ENCODE measurements around the gene UROS.

UROS gene

DNA sequence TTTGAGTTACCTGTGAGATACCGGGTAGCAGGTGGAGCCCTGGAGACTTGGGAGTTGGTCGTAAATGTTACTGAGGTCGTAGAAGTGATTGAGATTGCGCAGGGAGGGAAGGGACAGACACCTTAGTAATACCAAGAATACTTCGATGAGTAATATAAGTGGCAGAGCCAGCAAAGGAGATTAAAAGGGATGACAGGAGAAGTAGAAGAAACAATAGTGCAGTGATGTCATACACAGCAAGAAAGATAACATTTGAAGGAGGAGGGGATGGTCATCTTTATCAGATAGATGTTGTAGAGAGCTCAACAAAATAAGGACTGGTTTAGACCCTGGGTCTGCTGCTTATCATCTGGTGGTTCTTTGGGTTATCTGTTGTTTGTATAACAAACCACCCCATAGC lies 5.3 kb upstream of the UROS start:
- no peak for DNase-seq

GRCh38 chr10:125827133-125827532 lies 4.1 kb upstream of the UROS start:
- no peak for DNase-seq

GRCh38 chr10:125824736-125825135 lies 1.7 kb upstream of the UROS start:
- no peak for DNase-seq

DNA sequence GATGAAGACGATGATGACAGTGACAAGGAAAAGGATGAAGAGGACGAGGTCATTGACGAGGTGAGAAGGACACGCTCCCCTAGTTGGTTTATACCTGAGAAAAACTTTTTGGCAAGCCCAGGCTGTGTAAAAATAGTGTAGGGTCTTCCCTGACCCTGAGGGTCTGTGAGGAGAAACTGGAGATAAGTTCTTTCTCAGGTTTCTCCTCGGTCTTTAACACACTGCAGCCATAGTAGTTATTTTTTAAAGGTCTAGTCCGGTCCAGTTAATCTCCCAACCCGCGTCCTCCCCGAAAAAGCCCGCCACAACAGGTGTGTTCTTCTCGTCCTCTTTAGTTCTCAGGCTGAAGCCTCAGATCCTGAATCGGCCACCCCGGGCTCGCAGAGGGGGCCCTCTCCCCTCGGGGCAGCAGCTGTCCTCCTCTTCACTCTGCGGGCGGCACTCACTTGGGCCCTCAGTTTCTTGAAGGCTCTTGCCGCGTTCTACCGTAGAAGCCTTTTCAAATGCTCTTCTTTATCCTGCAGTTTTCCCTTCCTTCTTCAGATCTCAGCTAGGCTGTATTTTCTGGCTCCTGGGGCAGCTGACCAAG lies 699 bp upstream of the UROS start:
- DNase-seq, result peak; percentile 9

- DNase-seq, result no peak
Measured at GRCh38 chr10:125820701-125821100, 2.4 kb downstream of the UROS start.

DNA sequence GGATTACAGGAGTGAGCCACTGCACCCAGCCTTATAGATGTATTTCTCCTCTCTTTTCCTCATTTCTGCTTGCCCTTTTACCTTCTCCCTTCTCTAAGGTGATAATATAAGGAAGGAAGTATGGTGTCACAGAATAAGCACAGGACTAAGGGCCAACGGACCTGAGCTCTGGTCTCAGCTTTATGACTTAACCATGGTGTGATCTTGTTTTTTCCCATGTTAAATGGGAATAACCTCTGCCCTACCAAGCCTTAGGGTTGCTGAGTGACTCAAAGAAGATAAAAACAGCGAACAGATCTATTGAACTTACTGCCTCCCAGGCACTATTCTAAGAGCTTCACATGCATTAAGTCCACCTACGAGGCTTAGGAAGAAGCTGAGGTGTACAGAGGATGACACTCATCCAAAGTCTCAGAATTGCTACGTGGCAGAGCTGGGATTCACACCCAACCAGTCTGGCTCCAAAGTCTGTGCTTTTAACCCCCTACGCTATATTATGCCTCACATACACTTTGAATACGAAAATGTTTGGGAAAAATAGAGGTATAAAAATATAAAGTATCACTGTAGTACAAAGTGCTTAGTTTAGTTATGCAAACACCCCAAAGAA lies 5.6 kb downstream of the UROS start:
- DNase-seq, result no peak

- no peak for DNase-seq
Measured at GRCh38 chr10:125816548-125816947, 6.5 kb downstream of the UROS start.

DNA sequence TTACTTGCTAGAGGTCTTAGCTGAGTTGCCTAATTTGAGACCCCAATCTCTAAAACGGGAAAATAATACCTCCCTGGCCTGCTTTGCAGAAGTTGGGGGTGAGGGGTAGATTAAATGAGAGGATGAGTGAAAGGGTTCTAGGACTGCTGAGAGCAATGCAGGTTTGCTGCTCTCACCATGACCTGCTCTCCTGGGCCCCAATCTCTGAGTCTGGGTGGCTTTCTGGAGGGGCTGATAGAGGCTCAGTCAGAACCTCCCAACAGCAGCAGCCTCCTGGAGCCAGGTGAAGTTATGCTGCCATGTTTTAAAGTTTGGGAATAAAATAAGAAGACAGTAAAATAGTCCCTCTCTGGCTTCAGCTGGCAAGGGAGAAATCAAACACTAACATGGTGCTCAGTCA lies 7.3 kb downstream of the UROS start:
- no peak for DNase-seq

GRCh38 chr10:125812128-125812750 lies 10.8 kb downstream of the UROS start:
- DNase-seq, result no peak

DNA sequence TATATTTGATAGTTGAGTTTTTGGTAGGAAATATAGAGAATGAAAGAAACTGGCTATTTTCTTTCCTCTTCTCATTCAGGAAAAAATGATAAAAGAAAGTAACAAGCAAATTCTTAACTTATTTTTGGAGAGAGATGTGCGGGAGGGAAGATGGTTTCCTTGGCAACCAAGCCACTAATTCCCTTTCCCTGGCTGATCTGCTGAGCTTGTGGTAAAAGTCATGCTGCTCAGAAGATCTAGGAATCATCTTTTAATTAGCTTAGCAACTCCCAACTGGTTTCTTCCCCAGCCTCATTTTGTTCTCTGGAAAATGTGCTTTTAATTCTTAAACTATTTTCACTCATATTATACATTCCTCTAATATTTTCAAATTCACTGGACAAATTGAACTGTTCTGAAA lies 11.8 kb downstream of the UROS start:
- DNase-seq, result no peak

DNA sequence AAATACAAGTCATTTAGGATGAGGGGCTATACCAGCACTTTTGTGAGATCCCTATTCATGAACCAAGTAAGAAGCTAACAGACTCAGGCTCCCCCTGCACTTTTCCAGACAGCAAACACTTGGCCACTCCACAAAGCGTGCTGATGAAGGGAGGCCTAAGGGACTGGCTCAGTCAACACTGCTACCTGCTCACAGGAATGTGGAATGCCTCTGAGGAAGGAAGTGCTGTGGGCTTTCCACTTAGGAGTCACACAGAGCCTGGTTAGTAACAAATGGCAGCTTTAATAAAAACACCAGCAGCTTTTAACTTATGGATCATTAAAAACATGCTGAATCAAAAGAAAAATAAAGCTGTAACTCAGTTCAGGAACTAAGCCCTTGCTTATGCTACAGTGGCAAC lies 15.0 kb downstream of the UROS start:
- DNase-seq, result no peak

GRCh38 chr10:125802739-125803138 lies 20.3 kb downstream of the UROS start:
- DNase-seq, result no peak

DNA sequence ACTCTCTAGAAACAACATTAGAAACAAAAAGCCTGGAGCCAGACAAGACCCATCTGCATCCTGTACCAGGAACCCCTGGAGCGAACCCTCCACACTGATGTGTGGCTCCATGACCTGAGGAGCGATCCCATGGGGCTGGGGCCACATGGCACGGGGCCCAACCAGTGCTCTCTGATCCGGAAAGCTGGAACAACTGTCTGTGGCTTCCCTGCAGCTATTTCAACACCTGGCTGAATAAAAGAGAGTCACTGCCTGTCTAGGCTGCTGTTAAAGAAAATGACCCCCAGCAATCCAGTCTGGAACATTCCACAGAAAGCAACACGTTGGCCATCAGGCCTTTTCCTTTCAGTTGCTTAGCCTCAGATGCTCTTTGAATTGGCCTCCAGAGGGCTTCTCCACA lies 20.9 kb downstream of the UROS start:
- no peak for DNase-seq

- DNase-seq, result no peak
Measured at GRCh38 chr10:125801574-125801973, 21.5 kb downstream of the UROS start.

- no peak for DNase-seq
Measured at GRCh38 chr10:125799451-125800182, 23.4 kb downstream of the UROS start.

GRCh38 chr10:125797994-125798662 lies 24.9 kb downstream of the UROS start:
- no peak for DNase-seq

- DNase-seq, result no peak
Measured at GRCh38 chr10:125797424-125797823, 25.6 kb downstream of the UROS start.

DNA sequence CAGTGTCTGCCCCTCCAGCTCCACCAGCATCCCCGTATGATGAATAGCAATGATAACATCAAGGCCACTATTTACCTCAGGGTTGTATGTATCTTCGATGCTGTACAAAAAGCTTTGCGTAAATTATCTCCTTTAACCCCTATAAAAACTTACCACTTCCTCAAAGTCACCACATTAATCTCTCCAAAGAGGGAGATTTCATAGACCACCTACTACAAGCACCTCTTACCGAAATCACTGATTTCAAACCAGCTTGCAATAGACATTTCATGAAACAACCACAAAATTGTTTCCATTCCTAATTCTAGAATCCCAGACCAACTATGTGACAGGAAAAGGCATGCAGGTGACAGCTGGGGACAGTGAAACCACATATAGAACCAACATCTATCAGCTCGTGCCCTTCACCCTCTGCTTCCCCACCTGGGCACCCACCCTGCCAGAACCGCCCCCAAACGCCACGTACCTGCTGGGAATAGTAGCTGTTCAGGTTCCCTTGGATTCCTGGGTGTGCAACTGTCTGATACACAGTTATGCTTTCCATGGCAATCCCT lies 27.3 kb downstream of the UROS start:
- no peak for DNase-seq

- DNase-seq, result no peak
Measured at GRCh38 chr10:125795128-125795527, 27.9 kb downstream of the UROS start.

DNA sequence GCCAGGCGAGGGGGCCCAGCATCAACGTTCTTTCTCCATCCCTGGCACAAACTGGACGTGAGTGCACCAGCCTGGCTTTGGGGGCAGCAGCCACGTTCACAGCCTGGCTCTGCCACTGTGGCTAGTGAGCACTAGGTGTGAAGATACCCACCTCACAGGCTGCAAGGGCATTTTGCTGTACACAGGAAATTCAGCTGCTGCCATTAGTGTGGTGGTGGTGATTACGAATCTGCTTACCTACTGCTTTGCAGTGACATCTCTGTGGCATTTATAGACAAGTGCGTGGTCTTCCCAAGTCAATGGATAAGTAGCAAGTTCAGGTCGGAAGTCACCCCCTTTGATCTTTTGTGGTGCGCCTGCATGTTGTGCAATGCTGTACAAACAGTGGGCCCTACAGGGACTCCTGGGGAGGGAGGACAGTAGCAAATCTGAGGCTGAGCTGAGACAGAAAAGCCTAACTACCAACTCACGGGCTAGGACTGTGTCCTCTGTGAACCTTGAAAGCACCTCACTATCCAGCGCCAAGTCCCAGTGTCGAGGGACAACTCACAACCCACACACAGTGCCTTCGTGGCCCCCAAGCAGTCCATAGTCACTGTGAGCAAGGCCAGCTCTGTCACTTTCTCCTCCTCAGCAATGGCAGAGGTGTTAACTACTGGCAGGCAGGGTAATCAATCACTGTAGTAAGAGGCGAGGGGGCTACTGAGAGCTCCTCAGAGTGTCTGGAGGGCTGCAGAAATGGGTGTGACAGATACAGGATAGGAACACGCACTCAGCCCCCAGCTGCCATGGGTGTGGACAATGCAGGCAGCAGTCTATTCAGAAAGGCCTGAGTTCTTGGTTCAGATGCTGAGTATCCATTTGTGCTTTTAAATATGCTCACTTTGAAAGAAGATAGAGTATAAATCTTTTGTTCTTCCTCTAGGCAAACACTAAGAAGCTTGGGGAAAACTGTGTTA lies 30.4 kb downstream of the UROS start:
- DNase-seq, result no peak

- no peak for DNase-seq
Measured at GRCh38 chr10:125788156-125789034, 34.7 kb downstream of the UROS start.
